Gastrocnemius medialis (tissue), 4 donors: ENCODE data around the gene ZG16.

Source experiments
- CTCF ChIP-seq, 5 experiments: fragments of 450-650 bp in 3 of 5; fragments of 200-600 bp in 2 of 5; sonication (generic) in 2 of 5; IDR thresholded peaks in 4 of 5; conservative IDR thresholded peaks in 1 of 5; 1 replicate in 4 of 5; 2 replicates in 1 of 5; pipeline ENCODE4 v1.5.1; 2016 to 2019; ENCODE audit warnings: antibody characterized with exemption in 5 of 5, mild to moderate bottlenecking in 3 of 5, moderate library complexity in 3 of 5
- POLR2A ChIP-seq, 2 donors: fragments of 450-650 bp; IDR thresholded peaks; one replicate each; pipeline ENCODE4 v1.6.1; 2017; ENCODE audit warnings: antibody characterized with exemption in 2 of 2, mild to moderate bottlenecking in 2 of 2, moderate library complexity in 2 of 2

GRCh38 chr16:29738514-29738913 lies 39.5 kb upstream of the ZG16 start:
- no peak for TF ChIP-seq CTCF (IDR thresholded peaks at IDR 0.05 in 4 of 5, conservative IDR thresholded peaks at IDR 0.05 in 1 of 5)
- TF ChIP-seq POLR2A (IDR thresholded peaks at IDR 0.05) = no peak
